Measurements from ENCODE around the gene MT3.

Gene MT3

GRCh38 chr16:56603589-56603988 lies 14.3 kb downstream of the MT3 start:
- TF ChIP-seq CTCF (IDR thresholded peaks at IDR 0.05): peak; percentile 41; the same call in 1 of the 2 replicates

GRCh38 chr16:56604966-56605365 lies 15.6 kb downstream of the MT3 start:
- TF ChIP-seq CTCF (IDR thresholded peaks at IDR 0.05): no peak

GRCh38 chr16:56605475-56605874 lies 16.1 kb downstream of the MT3 start:
- no peak for TF ChIP-seq CTCF (IDR thresholded peaks at IDR 0.05)

- no peak for TF ChIP-seq CTCF (IDR thresholded peaks at IDR 0.05)
Observed at GRCh38 chr16:56606071-56606475, 16.7 kb downstream of the MT3 start.

- no peak for TF ChIP-seq CTCF (IDR thresholded peaks at IDR 0.05)
Observed at GRCh38 chr16:56606476-56607108, 17.3 kb downstream of the MT3 start.

- no peak for TF ChIP-seq CTCF (IDR thresholded peaks at IDR 0.05)
Observed at GRCh38 chr16:56607109-56607618, 17.8 kb downstream of the MT3 start.

GRCh38 chr16:56607675-56608042 lies 18.3 kb downstream of the MT3 start:
- TF ChIP-seq CTCF (IDR thresholded peaks at IDR 0.05): no peak
